ENCODE measurements around the gene SLC26A1. TPM values are rescaled to one million over a fixed set of nuclear protein-coding genes. Genes with fewer than 3 reads are reported as not detected.

The SLC26A1 gene
- total RNA-seq, 1 experiment from 2014 or later, result 0.09 TPM

DNA sequence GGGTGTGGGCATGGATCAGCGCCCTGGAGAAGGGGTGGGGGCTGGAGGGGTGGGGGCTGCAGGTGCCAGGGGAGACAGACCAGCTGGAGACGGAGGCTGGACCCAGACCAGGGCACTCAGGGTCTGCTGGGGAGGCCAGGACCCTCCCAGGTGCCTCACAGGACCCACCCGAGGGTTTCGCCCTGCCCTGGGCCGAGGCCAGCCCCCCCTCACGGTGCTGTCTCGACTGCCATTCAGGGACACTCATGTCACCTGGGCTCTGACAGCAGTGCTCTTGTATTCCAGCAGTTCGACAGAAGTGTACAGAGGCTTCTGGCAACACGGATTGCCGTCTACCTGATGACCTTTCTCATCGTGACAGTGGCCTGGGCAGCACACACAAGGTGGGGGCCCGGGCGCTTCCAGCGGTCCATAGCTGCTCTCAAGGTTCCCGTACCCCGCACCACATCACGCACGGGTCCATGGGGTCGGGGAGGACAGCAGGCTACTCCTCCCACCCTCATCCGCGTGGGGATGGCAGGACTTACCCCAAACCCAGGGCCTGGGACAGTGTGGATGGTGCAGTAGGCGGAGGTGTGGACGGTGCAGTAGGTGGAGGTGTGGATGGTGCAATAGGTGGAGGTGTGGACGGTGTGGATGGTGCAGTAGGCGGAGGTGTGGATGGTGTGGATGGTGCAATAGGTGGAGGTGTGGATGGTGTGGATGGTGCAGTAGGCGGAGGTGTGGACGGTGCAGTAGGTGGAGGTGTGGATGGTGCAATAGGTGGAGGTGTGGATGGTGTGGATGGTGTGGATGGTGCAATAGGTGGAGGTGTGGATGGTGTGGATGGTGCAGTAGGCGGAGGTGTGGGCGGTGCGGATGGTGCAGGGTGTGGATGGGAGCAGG is 42.8 kb downstream of the SLC26A1 start:
- H3K23ac ChIP-seq (ENCODE audit: insufficient read length, low read depth, low read length), result no peak overlapping the region
- no peaks in the 10 kb centered on the region for H3K9me3 Mint-ChIP-seq
- H3K9ac ChIP-seq (ENCODE audit: extremely low read depth, insufficient read length, low read length), result no peak overlapping the region
- H2BK120ac ChIP-seq (ENCODE audit: low read depth, low read length, poor library complexity, severe bottlenecking), result no peak overlapping the region
- no peak overlapping the region for H2BK20ac ChIP-seq (ENCODE audit: low read depth, low read length, poor library complexity, severe bottlenecking)
- no peak overlapping the region for H2BK5ac ChIP-seq (ENCODE audit: insufficient read length, low read length)
- peaks cover 9 to 17% of the 10 kb centered on the region in 2 experiments for H3K4me1 Mint-ChIP-seq
- H3K14ac ChIP-seq (ENCODE audit: insufficient read depth, low read length), result no peak overlapping the region
- no peak overlapping the region for H4K91ac ChIP-seq (ENCODE audit: insufficient read length, low read depth, low read length)
- no peak for DNase-seq
- peaks cover under 1% of the 10 kb centered on the region; the same call in 1 of the 2 replicates for H3K27me3 Mint-ChIP-seq (ENCODE audit: low read depth)
- no peaks in the 10 kb centered on the region for H3K27me3 ChIP-seq (ENCODE audit: insufficient read depth, low read length)
- H3K9me3 ChIP-seq (ENCODE audit: control insufficient read depth, low read depth, low read length), result no peaks in the 10 kb centered on the region
- no peak overlapping the region for H2BK15ac ChIP-seq (ENCODE audit: low read depth, low read length)
- no peak overlapping the region for H3K4ac ChIP-seq (ENCODE audit: low read depth, low read length)
- H3K36me3 Mint-ChIP-seq (ENCODE audit: insufficient read depth in 1 of 3, low read depth in 3 of 3), result no peaks in the 10 kb centered on the region; a peak in 1 of 7 replicates
- H3K27ac ChIP-seq (ENCODE audit: insufficient read length, low read depth, low read length), result no peak overlapping the region
- H2AFZ ChIP-seq (ENCODE audit: low read length), result no peak overlapping the region
- no peaks in the 10 kb centered on the region for H3K79me1 ChIP-seq (ENCODE audit: insufficient read depth, low read depth, low read length, poor library complexity, severe bottlenecking)
- H3K23me2 ChIP-seq (ENCODE audit: insufficient read length, low read depth, low read length, poor library complexity, severe bottlenecking), result no peaks in the 10 kb centered on the region
- no peak overlapping the region for H4K8ac ChIP-seq (replicated peaks; ENCODE audit: insufficient read length, low read depth, low read length)
- TF ChIP-seq, protein P1, sequence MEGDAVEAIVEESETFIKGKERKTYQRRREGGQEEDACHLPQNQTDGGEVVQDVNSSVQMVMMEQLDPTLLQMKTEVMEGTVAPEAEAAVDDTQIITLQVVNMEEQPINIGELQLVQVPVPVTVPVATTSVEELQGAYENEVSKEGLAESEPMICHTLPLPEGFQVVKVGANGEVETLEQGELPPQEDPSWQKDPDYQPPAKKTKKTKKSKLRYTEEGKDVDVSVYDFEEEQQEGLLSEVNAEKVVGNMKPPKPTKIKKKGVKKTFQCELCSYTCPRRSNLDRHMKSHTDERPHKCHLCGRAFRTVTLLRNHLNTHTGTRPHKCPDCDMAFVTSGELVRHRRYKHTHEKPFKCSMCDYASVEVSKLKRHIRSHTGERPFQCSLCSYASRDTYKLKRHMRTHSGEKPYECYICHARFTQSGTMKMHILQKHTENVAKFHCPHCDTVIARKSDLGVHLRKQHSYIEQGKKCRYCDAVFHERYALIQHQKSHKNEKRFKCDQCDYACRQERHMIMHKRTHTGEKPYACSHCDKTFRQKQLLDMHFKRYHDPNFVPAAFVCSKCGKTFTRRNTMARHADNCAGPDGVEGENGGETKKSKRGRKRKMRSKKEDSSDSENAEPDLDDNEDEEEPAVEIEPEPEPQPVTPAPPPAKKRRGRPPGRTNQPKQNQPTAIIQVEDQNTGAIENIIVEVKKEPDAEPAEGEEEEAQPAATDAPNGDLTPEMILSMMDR (conservative IDR thresholded peaks at IDR 0.05), result no peak
- H3K4me2 ChIP-seq (ENCODE audit: insufficient read depth, insufficient read length, low read length), result no peak overlapping the region
- H4K20me1 ChIP-seq (ENCODE audit: control insufficient read depth, insufficient read depth, insufficient read length), result no peaks in the 10 kb centered on the region
- no peak overlapping the region for H3T11ph ChIP-seq (ENCODE audit: low read length)
- no peak overlapping the region for H3K27ac Mint-ChIP-seq
- H2BK12ac ChIP-seq (ENCODE audit: insufficient read length, low read depth, low read length), result no peak overlapping the region
- WGBS (ENCODE audit: extremely low coverage, insufficient read length, low lambda C conversion rate), result no CpG with 5 or more reads among the region's 30 CpGs
- no peaks in the 10 kb centered on the region for H3K79me2 ChIP-seq (ENCODE audit: insufficient read depth, low read length)
- H3K4me1 ChIP-seq (ENCODE audit: insufficient read depth, low read length), result no peaks in the 10 kb centered on the region; the same call in 1 of the 2 replicates
- no peak overlapping the region for H3K18ac ChIP-seq (ENCODE audit: insufficient read length, low read depth, low read length)
- no peak overlapping the region for H4K5ac ChIP-seq (ENCODE audit: insufficient read length, low read depth, low read length)
- H2AK5ac ChIP-seq (ENCODE audit: insufficient read length, low read length), result no peak overlapping the region
- H3K56ac ChIP-seq (ENCODE audit: insufficient read length, low read depth, low read length), result no peak overlapping the region
- no peak overlapping the region; a peak in 1 of 5 replicates for H3K4me3 Mint-ChIP-seq

Measured in H9 (cell line).